OCI-LY3 (cell line): ENCODE measurements around the gene KLHL25.
"Not testable (repeated sequence)": the region's sequence is repeated elsewhere in the genome, so short reads cannot be mapped to it uniquely, and the experiment has no call there.

Experiments used
- EZH2phosphoT487 ChIP-seq: fragments of 200-600 bp; shearing (Covaris generic); IDR thresholded peaks from 2 replicates; pipeline ENCODE4 v1.6.1; 2018; ENCODE audit warnings: antibody characterized with exemption, mixed run types, low read depth
- TF ChIP-seq, protein P1 (sequence below): fragments of 200-600, 300-600 bp; sonication (generic); IDR thresholded peaks from 2 replicates; pipeline ENCODE4 v1.5.1; 2014; ENCODE audit warnings: antibody characterized with exemption, low read length, low read depth

GRCh38 chr15:85796371-85796770 lies 1.6 kb upstream of the KLHL25 start:
- TF ChIP-seq, protein P1, sequence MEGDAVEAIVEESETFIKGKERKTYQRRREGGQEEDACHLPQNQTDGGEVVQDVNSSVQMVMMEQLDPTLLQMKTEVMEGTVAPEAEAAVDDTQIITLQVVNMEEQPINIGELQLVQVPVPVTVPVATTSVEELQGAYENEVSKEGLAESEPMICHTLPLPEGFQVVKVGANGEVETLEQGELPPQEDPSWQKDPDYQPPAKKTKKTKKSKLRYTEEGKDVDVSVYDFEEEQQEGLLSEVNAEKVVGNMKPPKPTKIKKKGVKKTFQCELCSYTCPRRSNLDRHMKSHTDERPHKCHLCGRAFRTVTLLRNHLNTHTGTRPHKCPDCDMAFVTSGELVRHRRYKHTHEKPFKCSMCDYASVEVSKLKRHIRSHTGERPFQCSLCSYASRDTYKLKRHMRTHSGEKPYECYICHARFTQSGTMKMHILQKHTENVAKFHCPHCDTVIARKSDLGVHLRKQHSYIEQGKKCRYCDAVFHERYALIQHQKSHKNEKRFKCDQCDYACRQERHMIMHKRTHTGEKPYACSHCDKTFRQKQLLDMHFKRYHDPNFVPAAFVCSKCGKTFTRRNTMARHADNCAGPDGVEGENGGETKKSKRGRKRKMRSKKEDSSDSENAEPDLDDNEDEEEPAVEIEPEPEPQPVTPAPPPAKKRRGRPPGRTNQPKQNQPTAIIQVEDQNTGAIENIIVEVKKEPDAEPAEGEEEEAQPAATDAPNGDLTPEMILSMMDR = not testable (repeated sequence)
- TF ChIP-seq EZH2phosphoT487 = not testable (repeated sequence)
